CD4-positive, alpha-beta memory T cell (primary cell): ENCODE measurements around the gene ARFGEF3. TPM values are rescaled to one million over a fixed set of nuclear protein-coding genes. Genes with fewer than 3 reads are reported as not detected.

Experiments
- CTCF ChIA-PET: fragments of 350-600 bp; sonication (Branson Sonifier 250); formaldehyde crosslinking; loops from one replicate; lab custom pipeline; 2021; ENCODE audit warnings: inconsistent platforms; ENCODE audit not compliant: partially characterized antibody; lab: Charles Lee
- POLR2A ChIA-PET: fragments of 350-600 bp; sonication (Branson Sonifier 250); formaldehyde crosslinking; loops from one replicate; lab custom pipeline; 2021; ENCODE audit not compliant: partially characterized antibody; lab: Charles Lee
- DNase-seq, 5 donors: peaks; one replicate each; pipeline versions ENCODE4 v3.0.0 to v3.0.0-alpha.2; 2020 to 2022; ENCODE audit warnings: mixed read lengths in 1 of 5
- H3K27ac ChIP-seq: one replicate; pipeline ENCODE4 v1.7.0; 2013; ENCODE audit warnings: low read depth, low read length
- H3K27me3 ChIP-seq: 2 replicates; pipeline ENCODE4 v1.7.0; 2013; ENCODE audit warnings: mild to moderate bottlenecking, low read length, moderate library complexity; ENCODE audit not compliant: insufficient read depth
- H3K36me3 ChIP-seq: 2 replicates; pipeline ENCODE4 v1.7.0; 2013; ENCODE audit warnings: mild to moderate bottlenecking, low read length, moderate library complexity; ENCODE audit not compliant: insufficient read depth
- H3K4me1 ChIP-seq: 2 replicates; pipeline ENCODE4 v1.7.0; 2013; ENCODE audit warnings: mild to moderate bottlenecking, low read length, moderate library complexity; ENCODE audit not compliant: insufficient read depth
- H3K4me3 ChIP-seq, 2 donors: one replicate each; pipeline ENCODE4 v1.7.0; 2013; ENCODE audit warnings: low read length in 2 of 2, mild to moderate bottlenecking in 1 of 2
- H3K9me3 ChIP-seq, 2 donors: one replicate each; pipeline ENCODE4 v1.7.0; 2013; ENCODE audit warnings: low read length in 2 of 2, control low read depth in 1 of 2; ENCODE audit not compliant: control insufficient read depth in 1 of 2
- H3K27ac Mint-ChIP-seq, 7 donors: one replicate each; pipeline ENCODE4 v1.8.0; 2020 to 2021; ENCODE audit warnings: mixed read lengths in 7 of 7, mild to moderate bottlenecking in 6 of 7, inconsistent platforms in 3 of 7, moderate library complexity in 3 of 7
- H3K27me3 Mint-ChIP-seq, 2 donors: one replicate each; pipeline ENCODE4 v1.8.0; 2020 to 2021; ENCODE audit warnings: mixed read lengths in 2 of 2
- H3K36me3 Mint-ChIP-seq, 2 donors: one replicate each; pipeline ENCODE4 v1.8.0; 2020 to 2021; ENCODE audit warnings: mixed read lengths in 2 of 2, inconsistent platforms in 1 of 2, mild to moderate bottlenecking in 1 of 2
- H3K4me1 Mint-ChIP-seq, 4 donors: one replicate each; pipeline ENCODE4 v1.8.0; 2020 to 2021; ENCODE audit warnings: mixed read lengths in 4 of 4, mild to moderate bottlenecking in 1 of 4
- H3K4me3 Mint-ChIP-seq, 8 donors: one replicate each; pipeline ENCODE4 v1.8.0; 2020 to 2021; ENCODE audit warnings: mixed read lengths in 8 of 8, mild to moderate bottlenecking in 7 of 8, moderate library complexity in 6 of 8, inconsistent platforms in 3 of 8
- H3K9me3 Mint-ChIP-seq, 8 donors: one replicate each; pipeline ENCODE4 v1.8.0; 2020 to 2021; ENCODE audit warnings: mixed read lengths in 8 of 8, mild to moderate bottlenecking in 5 of 8, inconsistent platforms in 3 of 8, moderate library complexity in 1 of 8
- intact Hi-C: fragments of 100-400 bp; cut with micrococcal nuclease; formaldehyde crosslinking; loops from one replicate; pipeline ENCODE4 v1.15.1; 2023
- polyA plus RNA-seq, 2 donors: library from polyadenylated mRNA; unstranded; fragments of 300-500 nt; fragmentation: Illumina TruSeq; gene quantifications; one replicate each; pipeline ENCODE4 v1.2.3, GENCODE V29; 2021
- total RNA-seq, 2 experiments: library from RNA; stranded (reverse); gene quantifications; one replicate each; pipeline ENCODE4 v1.2.3, GENCODE V29; 2021

ARFGEF3 gene
- total and polyA plus RNA-seq, 4 experiments from 2014 or later, result 0.03 TPM; not detected in 3

DNA sequence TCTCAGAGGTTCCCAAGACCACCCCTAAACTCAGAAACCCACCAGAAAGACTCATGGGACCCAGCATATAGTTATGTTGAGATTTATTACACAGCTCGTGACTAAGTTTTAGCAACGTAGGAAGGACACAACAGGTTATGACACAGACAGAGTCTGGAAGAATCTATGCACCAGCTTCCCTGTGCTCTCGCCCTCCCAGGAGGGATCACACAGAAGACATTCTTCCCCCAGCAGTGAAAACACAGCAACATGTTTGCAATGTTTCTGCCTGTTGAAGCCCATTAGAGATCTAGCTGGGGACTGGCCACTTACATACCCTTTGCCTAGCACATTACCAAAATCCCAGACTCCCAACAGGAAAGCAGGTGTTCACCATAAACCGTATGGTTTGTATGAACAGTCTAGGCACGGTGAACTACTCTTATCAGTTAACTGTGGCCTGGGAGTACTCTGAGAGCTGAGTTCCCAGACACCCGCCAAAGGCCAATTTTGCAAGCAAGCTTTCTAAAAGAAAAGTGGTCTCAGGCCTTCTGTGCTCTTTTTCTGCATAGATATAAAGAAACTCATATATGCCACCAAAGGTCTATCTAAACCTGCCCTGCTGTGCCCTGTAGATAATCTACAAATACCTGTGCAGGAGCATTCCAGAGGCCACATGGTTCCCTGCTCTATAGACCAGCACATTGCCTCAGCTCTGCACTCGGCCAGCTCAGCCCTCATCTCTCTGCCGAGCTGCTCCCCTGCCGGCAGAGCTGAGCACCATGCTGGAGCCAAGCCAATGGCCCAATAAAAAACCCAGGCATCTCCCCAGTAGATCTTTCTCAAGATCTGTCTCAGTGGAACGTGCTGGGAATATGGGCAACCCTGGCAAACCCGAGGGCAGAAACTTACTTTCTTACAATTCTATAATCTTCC, 146.3 kb downstream of the ARFGEF3 start:
- no peak overlapping the region for H3K27ac Mint-ChIP-seq
- intact Hi-C loops, result no loop called here
- no peaks in the 10 kb centered on the region for H3K27me3 ChIP-seq
- no peak overlapping the region for H3K27ac ChIP-seq
- H3K4me1 ChIP-seq, result no peaks in the 10 kb centered on the region
- H3K9me3 ChIP-seq, result no peaks in the 10 kb centered on the region
- no peak for DNase-seq
- CTCF ChIA-PET, result no interaction called here
- no peaks in the 10 kb centered on the region for H3K36me3 ChIP-seq
- no peaks in the 10 kb centered on the region for H3K4me1 Mint-ChIP-seq
- H3K4me3 Mint-ChIP-seq, result no peak overlapping the region
- H3K9me3 Mint-ChIP-seq, result no peaks in the 10 kb centered on the region
- no peak overlapping the region for H3K4me3 ChIP-seq
- POLR2A ChIA-PET, result no interaction called here
- no peaks in the 10 kb centered on the region for H3K36me3 Mint-ChIP-seq
- H3K27me3 Mint-ChIP-seq, result peaks cover 0 to 4% of the 10 kb centered on the region in 2 donors

DNA sequence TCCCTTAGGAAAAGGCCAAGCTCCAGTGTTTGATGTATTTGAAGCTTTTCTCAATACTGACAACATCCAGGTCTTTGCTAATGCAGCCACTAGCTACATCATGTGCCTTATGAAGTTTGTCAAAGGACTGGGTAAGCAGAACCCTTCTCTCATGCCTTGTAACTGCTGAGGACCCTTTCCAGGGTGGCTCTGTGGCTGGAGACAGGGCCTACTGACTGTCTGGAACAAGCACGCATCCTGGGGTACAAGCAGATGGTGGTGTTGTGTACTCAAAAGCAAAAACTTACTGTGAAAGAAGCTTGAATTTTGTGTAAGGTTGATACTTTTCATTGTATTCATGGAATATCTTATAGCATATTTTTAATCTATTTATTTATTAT, 147.0 kb downstream of the ARFGEF3 start:
- no peaks in the 10 kb centered on the region for H3K9me3 Mint-ChIP-seq
- no peaks in the 10 kb centered on the region for H3K4me1 Mint-ChIP-seq
- H3K4me1 ChIP-seq, result no peaks in the 10 kb centered on the region
- H3K27ac ChIP-seq, result no peak overlapping the region
- H3K9me3 ChIP-seq, result no peaks in the 10 kb centered on the region
- H3K4me3 Mint-ChIP-seq, result no peak overlapping the region
- intact Hi-C loops, result no loop called here
- H3K4me3 ChIP-seq, result no peak overlapping the region
- H3K36me3 Mint-ChIP-seq, result no peaks in the 10 kb centered on the region
- H3K27ac Mint-ChIP-seq, result no peak overlapping the region
- CTCF ChIA-PET, result no interaction called here
- H3K36me3 ChIP-seq, result no peaks in the 10 kb centered on the region
- H3K27me3 ChIP-seq, result no peaks in the 10 kb centered on the region
- H3K27me3 Mint-ChIP-seq, result peaks cover 0 to 3% of the 10 kb centered on the region in 2 donors
- POLR2A ChIA-PET, result no interaction called here
- DNase-seq, result no peak

DNA sequence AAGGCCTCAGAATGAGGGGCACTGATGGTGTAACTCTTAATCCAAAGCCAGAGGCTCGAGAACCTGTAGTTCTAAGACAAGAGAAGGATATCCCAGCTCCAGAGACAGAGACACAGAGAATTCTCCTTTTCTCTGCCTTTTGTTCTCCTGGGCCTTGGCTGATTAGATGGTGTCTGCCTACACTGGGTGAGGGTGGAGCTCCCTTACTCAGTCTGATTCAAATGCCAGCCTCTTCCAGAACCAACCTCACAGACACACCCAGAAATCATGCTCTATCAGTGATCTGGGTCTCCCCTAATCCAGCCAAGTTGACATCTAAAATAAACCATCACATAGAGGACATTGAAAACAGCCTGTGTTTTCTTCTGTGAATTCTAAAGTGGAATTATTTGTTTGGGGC, 148.0 kb downstream of the ARFGEF3 start:
- H3K4me3 Mint-ChIP-seq, result no peak overlapping the region
- CTCF ChIA-PET, result no interaction called here

DNA sequence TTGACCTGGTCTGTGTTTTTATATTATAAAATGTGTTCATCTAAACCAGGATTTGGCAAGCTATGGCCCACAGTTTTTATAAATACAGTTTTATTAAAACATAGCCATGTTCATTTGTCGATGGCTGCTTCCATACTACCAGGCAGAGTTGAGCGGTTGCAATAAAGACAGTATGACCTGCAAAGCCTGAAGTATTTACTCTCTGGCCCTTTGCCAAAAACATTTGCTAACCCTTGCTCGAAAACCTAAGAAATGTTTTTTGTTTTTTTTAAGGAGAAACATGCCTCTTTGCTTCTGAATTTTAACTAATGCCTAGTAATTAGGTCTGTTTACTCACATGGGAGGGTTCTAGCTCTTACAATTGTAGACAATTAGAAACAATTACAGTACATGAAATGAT, 148.6 kb downstream of the ARFGEF3 start:
- CTCF ChIA-PET, result no interaction called here
- Histone ChIP-seq H3K4me1 (no peaks in the 10 kb centered on the region), H3K4me3 (no peak overlapping the region), H3K9me3 (no peaks in the 10 kb centered on the region), H3K27ac (no peak overlapping the region), H3K27me3 (no peaks in the 10 kb centered on the region), H3K36me3 (no peaks in the 10 kb centered on the region)
- Mint-ChIP-seq H3K9me3 (no peaks in the 10 kb centered on the region), H3K27ac (no peak overlapping the region), H3K4me3 (no peak overlapping the region), H3K4me1 (no peaks in the 10 kb centered on the region), H3K36me3 (no peaks in the 10 kb centered on the region), H3K27me3 (peaks cover 0 to 4% of the 10 kb centered on the region in 2 donors)
- DNase-seq, result no peak
- intact Hi-C loops, result no loop called here
- POLR2A ChIA-PET, result no interaction called here

More for the DNA sequence above, 148.0 kb downstream of the ARFGEF3 start:
- H3K27ac Mint-ChIP-seq, result no peak overlapping the region
- H3K4me3 ChIP-seq, result no peak overlapping the region
- no peak for DNase-seq
- H3K9me3 Mint-ChIP-seq, result no peaks in the 10 kb centered on the region
- no peaks in the 10 kb centered on the region for H3K9me3 ChIP-seq
- H3K27me3 Mint-ChIP-seq, result peaks cover 0 to 4% of the 10 kb centered on the region in 2 donors
- intact Hi-C loops, result no loop called here
- no peak overlapping the region for H3K27ac ChIP-seq
- H3K27me3 ChIP-seq, result no peaks in the 10 kb centered on the region
- no peaks in the 10 kb centered on the region for H3K4me1 ChIP-seq
- no peaks in the 10 kb centered on the region for H3K4me1 Mint-ChIP-seq
- no peaks in the 10 kb centered on the region for H3K36me3 Mint-ChIP-seq
- H3K36me3 ChIP-seq, result no peaks in the 10 kb centered on the region
- POLR2A ChIA-PET, result no interaction called here

DNA sequence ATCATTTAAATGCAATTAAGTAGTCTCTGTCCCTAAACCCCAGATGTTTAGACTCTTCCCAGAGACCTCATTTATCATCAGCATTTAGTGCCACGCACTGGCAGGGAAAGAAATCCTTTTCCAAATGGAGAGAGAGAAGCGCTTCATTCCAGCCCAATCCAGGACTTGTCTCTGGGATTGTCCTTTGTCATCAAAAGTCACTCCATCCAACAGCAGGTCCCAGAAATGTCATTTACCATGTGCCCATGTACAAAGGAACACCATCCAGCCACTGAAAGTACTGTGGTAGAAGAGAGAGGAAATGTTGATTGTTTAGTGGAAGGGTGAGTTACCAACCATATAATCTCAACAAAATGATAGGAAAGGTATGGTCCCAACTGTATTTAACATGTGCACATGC, 149.1 kb downstream of the ARFGEF3 start:
- Mint-ChIP-seq H3K4me3 (no peak overlapping the region), H3K36me3 (no peaks in the 10 kb centered on the region), H3K4me1 (no peaks in the 10 kb centered on the region), H3K9me3 (no peaks in the 10 kb centered on the region), H3K27ac (no peak overlapping the region), H3K27me3 (peaks cover 0 to 4% of the 10 kb centered on the region in 2 donors)
- H3K36me3 ChIP-seq, result no peaks in the 10 kb centered on the region
- ChIA-PET POLR2A (no interaction called here), CTCF (no interaction called here)
- H3K9me3 ChIP-seq, result no peaks in the 10 kb centered on the region
- no peak overlapping the region for H3K4me3 ChIP-seq
- intact Hi-C loops, result no loop called here
- H3K4me1 ChIP-seq, result no peaks in the 10 kb centered on the region
- no peak for DNase-seq
- H3K27me3 ChIP-seq, result no peaks in the 10 kb centered on the region
- no peak overlapping the region for H3K27ac ChIP-seq

DNA sequence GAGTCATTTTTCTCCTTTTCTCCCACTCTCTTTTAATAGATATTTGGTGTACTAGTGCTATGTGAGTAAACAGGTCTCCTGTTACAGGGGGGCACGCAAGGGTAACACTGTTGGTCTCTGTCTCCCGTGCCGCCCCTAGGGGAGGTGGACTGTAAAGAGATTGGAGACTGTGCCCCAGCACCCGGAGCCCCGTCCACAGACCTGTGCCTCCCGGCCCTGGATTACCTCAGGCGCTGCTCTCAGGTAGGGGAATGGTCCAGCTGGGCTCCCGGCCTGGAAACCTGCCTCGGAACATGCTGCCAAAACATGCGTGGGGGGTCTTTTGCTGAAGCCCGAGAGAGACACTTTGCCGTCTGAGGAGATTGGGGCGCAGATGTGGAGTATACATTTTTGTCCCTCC, 149.5 kb downstream of the ARFGEF3 start:
- Histone ChIP-seq H3K27ac (no peak overlapping the region), H3K9me3 (no peaks in the 10 kb centered on the region), H3K36me3 (no peaks in the 10 kb centered on the region), H3K4me1 (no peaks in the 10 kb centered on the region), H3K4me3 (no peak overlapping the region), H3K27me3 (no peaks in the 10 kb centered on the region)
- CTCF ChIA-PET, result no interaction called here
- Mint-ChIP-seq H3K27me3 (peaks cover 0 to 4% of the 10 kb centered on the region in 2 donors), H3K36me3 (no peaks in the 10 kb centered on the region), H3K27ac (no peak overlapping the region), H3K4me3 (no peak overlapping the region), H3K9me3 (no peaks in the 10 kb centered on the region), H3K4me1 (no peaks in the 10 kb centered on the region)
- intact Hi-C loops, result no loop called here
- POLR2A ChIA-PET, result no interaction called here
- no peak for DNase-seq

DNA sequence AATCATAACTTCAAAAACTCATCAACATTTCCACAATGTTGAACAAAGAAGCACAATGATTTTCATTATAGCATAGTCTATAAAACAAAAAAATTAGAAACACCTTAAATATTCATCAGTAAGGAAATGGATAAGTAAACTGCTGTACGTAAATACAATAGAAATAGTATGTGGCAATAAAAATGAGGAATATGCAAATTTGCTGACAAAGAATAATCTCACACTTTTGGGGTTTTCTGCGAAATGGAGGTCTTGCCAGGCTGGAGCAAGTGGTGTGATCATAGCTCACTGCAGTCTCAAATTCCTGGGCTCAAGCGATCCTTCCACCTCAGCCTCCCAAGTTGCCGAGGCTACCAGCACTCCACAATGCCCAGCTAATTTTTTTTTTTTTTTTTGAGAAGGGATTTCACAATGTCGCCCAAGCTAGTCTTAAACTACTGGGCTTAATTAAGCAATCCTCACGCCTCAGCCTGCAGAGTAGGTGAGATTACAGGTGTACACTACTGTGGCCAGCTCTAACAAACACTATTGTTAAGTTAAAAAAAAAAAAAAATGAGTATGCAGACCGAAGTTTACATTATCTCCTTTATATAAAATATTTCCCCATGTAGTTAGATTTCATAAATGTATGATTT, 157.1 kb downstream of the ARFGEF3 start:
- intact Hi-C loops, result no loop called here
- Histone ChIP-seq H3K4me3 (no peak overlapping the region), H3K4me1 (no peaks in the 10 kb centered on the region), H3K36me3 (no peaks in the 10 kb centered on the region), H3K27ac (no peak overlapping the region), H3K27me3 (no peaks in the 10 kb centered on the region), H3K9me3 (no peaks in the 10 kb centered on the region)
- H3K27me3 Mint-ChIP-seq, result peaks cover 10 to 14% of the 10 kb centered on the region in 2 donors
- no peaks in the 10 kb centered on the region for H3K4me1 Mint-ChIP-seq
- peaks cover 0 to 8% (median 2%) of the 10 kb centered on the region in 8 donors for H3K9me3 Mint-ChIP-seq
- ChIA-PET POLR2A (no interaction called here), CTCF (interaction anchor here (1.5 kb wide), 1 partner anchor 31 kb away, joined by 5 read pairs; no protein-coding TSS in a partner anchor)
- no peak for DNase-seq
- H3K27ac Mint-ChIP-seq, result no peak overlapping the region
- H3K4me3 Mint-ChIP-seq, result no peak overlapping the region
- H3K36me3 Mint-ChIP-seq, result peaks cover 0 to 3% of the 10 kb centered on the region in 2 donors
